Effector CD4-positive, alpha-beta T cell (primary cell): ENCODE measurements around the gene TPRN.
A peak's percentile ranks its signal among the peaks of the same experiment; 100 is the strongest.

Experiments used
- DNase-seq: peaks from one replicate; pipeline ENCODE4 v3.0.0-alpha.2; 2020

TPRN gene

DNA sequence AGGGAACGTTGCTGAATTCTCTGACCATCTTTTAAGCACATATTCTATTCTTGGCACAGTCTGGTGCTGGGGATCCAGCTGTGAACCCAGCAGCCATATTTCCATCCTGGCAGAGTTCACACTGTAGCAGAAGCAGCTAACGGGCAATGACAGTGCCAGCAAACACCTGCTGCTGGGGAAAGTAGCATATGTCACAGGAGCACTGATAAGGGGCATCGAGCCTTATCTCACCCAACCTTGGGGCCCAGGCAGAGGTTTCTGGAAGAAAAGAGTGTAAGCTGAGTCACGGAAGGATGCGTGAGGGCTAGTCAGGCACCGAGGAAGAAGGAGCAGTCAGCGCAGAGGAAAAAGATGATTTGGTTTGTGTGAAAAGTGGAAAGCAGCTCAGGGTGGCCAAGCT lies 6.1 kb upstream of the TPRN start:
- DNase-seq = no peak

DNA sequence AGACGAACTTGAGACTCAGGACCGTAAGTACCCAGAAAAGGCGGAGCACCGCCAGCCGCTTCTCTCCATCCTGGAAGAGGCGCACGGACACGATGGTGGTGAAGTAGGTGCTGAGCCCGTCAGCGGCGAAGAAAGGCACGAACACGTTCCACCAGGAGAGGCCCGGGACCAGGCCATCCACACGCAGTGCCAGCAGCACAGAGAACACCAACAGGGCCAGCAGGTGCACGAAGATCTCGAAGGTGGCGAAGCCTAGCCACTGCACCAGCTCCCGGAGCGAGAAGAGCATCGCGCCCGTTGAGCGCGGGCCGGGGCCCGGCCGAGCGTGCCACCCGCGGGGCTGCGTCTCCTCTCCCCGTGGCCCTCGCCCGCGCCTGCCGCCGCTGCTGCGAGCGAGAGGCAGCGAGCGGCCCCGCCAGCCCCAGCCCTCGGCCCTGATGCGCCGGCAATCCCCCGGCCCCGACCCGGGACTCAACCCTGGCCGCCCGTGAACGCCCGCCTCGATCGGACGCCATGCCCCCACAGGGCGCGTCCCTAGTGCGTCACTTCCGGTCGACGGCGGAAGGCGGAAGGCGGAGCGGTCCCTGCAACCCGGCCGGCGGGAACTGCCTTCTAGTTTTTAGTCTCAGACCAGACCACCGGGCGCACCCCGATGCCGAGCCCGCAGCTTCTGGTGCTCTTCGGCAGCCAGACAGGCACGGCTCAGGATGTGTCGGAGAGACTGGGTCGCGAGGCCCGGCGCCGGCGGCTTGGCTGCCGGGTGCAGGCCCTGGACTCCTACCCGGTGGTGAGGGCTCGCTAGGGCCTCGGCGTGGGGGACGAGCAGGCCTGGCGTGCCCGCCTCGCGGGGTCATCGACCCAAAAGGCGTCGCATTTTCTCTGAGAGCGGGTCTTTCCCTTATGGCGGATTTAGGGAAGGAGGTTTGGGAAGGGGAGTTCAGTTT lies 4.9 kb upstream of the TPRN start, which contains the start of the genes NDOR1 and TMEM203:
NDOR1 (plus strand) TSS at position 575 of the 944 bp plus-strand sequence; CDS start at position 653, 78 bp downstream.
TMEM203 (minus strand) TSS at position 523 of the 944 bp plus-strand sequence; CDS start at position 289, 234 bp downstream.
- peak; percentile 97 for DNase-seq

DNA sequence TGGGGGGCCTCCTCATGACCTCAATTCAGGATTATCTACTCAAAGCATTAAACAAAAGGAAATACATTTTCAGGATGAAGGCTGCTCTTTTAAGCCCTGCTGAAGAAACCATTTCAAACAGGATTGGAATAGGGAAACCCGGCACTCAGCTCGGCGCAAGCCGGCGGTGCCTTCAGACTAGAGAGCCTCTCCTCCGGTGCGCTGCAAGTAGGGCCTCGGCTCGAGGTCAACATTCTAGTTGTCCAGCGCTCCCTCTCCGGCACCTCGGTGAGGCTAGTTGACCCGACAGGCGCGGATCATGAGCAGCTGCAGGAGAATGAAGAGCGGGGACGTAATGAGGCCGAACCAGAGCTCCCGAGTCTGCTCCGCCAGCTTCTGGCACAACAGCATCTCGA lies 4.2 kb upstream of the TPRN start:
- no peak for DNase-seq

DNA sequence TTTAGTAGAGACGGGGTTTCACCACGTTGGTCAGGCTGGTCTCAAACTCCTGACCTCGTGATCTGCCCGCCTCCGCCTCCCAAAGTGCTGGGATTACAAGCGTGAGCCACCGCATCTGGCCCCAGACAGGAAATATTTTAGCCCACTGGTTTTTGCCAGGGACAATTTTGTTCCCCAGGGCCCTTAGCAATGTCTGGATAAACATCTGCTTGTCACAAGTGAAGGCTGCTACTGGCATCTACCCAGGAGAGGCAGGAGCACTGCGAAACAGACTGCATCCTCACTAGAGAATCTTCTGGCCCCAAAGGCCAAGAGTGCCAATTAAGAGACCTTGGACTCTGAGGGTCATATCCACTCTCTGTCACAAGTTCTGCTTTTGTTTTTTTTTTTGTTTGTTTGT lies 2.4 kb upstream of the TPRN start:
- DNase-seq = no peak

DNA sequence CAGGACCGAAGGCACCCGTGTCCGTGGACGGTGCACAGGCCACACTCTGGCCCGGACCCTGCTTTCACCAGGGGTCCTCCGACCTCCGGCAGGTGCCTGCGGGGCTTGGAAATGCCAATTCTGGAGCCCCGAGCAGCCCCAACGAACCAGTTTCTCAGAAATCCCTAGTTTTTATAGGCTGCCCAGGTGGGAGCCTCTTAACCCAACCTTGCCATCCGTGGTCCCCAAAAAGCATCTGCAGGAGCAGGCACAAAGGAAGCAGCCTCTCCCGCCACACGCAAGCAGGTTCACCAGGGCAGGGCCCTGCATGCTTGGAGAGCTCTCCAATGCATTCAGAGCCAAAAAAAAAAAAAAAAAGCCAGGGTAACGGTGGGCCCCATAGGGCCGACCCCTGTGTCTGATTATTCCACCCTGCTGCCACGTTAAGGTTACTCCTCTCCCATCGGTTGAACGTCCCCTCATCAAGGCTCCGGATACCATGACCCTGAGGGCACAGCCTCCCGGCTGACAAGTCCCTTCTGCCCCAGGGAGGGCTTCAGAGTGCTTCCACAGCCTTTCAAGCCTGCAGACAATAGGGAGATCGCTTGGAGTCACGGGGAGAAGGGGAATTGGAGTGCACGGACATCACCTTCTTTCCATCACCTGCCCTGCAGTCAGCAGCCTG lies 796 bp upstream of the TPRN start:
- DNase-seq = no peak

DNA sequence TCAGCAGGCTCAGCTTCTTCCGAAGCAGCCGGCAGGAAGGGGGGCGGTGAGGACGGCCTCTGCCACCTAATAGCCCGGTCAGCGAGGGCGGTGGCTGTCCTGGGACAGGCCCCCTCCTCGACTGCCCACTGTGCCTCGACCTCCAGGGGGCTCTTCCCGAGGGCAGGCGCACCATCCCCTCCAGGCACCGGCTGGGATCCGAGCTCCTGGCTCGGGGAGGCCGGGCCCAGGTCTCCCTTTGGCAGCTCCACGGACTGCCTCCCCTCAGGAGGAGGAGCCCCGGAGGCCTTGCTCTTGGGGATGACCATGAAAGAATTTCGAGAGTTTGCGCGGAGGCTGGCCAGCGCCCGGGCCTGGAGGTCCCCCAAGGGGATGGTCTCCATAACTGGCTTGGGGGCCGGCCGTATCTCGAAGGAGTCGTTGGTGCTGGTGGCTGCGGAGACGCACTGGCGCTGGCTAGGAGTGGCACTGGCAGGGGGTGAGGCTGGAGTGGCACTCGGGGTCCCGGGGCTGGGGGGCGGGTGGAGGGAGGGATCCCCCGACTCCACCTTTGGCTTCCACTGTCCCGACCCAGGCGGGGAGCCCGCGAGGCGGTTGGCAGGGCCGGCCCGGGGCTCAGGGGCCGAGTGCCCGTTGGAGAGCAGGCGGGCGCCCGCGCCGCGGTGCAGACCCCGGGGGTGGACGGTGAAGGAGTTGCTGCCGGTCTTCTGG lies 975 bp downstream of the TPRN start:
- DNase-seq = no peak

DNA sequence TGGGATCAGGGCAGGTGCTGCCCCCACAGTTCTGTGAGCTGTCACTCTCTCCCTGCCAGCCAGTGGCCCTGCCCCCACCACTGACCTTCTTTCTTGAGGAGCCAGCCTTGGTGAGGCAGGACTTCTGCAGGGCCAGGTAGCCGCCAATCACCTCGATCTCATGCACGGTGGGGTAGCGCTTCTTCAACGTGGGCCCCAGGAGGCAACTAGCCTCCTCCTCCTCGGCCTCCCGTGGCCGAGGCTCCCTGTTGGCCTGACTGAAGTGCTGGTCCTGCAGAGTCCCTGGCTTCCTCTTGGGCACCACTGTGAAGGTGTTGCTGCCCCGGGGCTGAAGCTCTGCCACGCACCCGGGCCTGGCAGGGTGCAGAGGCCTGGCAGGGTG lies 1.6 kb downstream of the TPRN start:
- DNase-seq = no peak

DNA sequence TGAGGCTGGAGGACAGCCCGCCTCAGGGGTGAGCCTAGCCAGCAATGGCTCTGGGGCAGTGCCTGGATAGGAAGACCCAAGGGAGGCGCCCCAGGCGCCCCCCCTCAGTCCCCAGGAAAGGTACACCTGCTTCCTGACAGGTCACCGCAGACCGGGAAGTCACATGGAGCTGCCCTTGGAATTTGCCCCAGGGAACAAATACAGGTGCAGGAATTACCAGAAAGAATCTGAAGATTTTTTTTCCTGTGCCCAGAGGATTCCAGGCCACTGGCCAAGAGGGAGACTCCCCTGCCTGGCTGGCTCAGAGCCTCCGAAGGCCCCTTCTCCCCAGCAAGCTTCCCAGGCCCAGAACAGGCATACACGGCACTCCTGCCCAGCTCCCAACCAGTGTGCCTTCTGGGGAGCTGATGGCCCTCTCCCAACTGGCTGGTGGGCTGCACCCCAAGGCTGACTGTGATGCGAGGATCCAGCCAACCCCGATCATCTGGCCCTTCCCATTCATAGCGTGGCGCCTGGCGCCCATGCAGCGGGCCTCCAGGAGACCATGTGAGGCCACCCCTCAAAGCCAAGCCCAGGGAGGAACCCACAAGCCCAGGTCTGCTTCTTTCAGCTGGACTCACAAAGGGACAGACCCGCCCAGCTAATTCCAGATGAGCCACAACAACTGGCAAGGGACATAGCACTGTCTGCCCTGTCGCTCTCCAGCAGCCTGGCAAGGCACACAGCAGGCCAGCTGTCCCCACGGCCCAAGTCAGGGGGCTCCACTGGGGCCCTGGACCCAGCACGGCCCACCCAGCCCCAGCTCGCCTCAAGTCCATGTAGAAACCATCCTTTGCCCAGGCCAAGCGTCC lies 2.3 kb downstream of the TPRN start:
- DNase-seq = no peak

DNA sequence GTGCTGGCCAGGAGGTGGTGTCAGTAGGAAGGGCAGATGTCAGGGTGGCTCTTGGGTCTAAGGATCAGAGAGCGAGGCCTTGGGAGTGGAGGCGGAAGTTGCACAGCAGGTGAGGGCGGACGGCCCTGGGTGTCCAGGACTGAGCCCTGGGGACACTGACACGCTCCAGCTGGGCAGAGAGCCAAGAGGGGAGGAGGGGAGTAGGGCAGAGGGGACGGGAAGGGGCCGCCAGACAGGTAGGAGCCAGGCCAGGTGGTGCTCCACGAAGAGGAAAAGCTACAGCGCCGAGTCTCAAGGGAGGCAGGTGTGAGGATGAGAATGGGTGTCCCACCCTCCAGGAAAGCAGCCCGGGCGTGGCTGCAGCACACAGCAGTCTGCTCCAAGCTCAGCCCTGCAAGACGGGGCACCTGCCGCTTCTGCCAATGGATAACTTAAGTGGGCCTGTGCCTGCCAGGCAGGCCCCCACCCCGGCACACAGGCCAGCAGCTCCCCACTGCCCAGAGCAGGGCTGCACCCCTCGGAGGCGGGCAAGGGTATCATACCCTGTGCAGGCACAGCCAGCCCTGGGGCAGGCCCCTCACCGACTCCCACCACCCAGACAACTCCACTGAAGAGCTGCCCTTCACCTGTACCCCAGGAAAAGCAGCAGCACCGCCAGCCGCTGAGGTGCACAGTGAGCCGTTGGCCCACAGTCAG lies 4.9 kb downstream of the TPRN start:
- no peak for DNase-seq

DNA sequence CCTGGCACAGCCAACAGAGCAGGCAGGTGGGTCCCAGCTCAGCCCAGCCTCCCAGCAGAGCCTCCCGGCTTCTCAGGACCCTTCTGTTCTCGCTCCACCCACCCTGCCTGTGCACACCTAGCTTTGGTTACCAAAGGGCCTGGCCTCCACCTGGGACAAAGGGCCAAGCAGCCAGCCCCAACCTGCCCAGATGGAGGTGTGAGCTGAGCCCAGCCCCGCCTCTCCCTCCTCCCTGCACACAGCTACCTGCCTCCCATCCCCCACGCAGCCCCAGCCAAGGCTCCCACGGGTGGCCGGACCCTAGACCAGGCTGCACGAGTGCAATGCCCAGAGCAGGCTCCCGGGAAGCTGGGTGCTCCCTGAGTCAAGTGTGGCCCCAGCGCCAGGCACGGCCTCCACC lies 5.6 kb downstream of the TPRN start:
- no peak for DNase-seq

DNA sequence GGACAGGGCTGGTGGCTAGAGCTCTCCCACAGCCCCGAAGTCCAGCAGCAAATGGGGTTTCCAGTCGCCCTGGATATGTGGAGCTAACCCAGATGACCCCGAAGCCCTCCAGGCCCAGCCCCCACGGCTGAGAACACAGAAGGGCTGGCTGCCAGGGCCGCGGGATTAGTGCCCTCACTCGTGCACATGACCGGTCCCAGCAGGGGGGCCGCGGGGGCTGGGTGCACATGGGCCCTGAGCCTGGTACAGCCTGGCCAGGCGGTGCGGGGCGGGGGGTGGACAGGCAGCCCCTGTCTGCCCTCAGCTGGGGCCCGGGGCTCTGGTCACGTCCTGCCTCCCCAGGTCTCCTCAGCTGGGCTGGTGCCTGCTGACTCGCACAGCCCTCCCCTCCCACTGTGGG lies 6.2 kb downstream of the TPRN start:
- DNase-seq = no peak

DNA sequence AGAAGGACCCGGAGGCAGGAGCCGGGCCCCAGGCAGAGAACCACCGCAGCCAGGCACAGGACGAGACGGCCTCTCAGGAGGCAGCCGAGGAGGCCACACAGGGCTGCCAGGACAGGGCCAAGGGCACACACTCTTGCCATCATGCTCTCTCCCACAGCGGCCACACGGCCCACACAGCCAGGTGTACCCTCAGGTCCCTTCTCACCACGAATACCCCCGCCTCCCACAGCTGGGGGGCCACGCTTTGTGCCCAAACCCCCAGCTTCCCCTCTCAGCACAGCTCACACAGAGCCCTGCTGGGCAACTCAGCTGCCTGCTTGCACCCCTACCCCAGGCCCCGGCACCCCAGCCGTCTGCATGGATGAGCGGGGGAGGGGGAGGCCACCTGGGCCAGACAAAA lies 6.8 kb downstream of the TPRN start:
- no peak for DNase-seq

DNA sequence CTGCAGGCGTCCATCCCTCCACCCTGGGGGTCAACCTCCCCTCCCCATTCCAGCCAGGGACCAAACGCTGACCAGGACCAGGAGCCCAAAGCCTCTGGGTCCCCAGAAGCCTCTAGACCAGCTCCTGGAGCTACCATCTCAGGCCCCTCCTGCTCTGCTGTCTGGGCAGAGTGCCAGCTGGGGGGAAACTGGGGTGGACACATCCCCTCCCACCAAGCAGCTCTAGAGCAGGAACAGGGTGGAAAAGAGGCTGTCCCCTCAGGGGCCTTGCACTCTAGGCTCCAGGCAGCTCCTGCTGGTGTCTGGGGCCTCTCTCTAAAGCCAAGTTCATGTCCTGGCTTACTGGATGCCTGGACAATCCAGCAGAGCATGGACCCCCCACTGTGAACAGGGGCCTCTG lies 7.7 kb downstream of the TPRN start:
- no peak for DNase-seq

DNA sequence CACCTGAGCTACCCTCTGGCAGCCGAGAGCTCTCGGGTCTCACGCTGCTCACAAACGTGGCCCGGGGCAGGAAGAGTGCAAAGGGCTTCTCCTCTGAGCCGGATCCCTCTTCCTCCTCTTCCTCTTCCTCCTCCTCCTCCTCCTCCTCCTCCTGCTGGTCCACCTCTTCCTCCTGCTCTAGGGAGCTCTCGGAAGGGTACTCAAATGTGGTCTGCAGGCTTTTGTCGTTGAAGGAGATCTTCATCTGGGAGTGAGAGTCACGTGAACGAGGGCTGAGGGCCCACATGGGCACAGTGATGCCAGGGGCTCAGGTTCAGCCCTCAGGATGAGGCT lies 8.1 kb downstream of the TPRN start:
- DNase-seq = no peak

DNA sequence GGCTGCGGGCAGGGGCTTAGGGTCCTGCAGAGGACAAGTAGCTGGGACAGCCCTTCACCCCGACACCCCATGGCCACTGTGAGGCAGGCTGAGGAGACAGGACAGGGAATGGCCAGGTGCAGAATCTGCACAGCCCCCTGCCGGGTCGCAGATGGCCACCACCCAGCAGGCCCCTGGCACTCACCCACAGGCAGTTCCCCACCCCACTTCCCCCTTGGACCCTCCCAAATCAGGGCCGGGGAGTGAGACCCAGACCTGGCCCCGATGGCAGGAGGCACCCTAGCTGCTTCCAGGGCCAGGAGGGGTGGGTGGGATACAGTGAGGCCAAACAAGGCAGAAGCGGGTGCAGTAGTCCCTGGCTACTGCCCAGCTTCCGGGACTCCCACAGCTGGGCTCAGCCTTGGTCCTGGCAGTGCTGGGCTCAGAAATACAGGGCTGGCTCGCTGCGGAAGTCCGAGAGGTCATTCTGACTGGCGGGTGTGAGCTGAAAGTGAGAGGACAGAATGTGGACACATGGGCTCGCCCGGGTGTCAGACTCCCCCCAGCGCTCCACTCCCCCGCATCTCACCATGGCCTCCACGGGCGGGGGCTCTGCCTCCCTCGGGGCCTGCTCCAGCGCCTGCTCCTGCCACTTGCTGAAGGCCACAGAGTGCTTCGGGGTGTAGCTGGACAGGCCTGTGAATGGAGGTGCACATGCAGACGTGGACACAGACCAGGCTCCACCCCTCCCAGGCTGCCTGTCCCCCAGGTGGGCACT lies 8.7 kb downstream of the TPRN start:
- no peak for DNase-seq

DNA sequence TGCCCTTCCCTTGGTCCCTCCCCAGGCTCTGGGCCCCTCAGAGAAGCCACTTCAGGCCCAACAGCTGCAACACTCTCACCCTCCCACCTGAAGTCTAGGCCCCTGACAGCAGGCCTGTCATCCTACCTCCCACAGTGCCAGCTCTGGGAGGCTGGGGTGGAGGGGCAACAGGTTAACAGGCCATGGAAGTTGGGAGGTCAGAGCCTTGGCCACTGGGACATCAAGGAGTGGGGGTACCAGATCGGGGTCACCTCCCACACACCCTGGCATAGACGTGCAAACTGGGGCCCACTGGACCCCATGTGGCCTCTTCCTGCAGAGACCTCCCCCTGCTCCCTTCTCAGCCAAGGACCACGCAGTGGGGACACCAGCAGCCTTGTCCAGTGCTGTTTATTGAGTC lies 9.3 kb downstream of the TPRN start:
- DNase-seq = no peak

DNA sequence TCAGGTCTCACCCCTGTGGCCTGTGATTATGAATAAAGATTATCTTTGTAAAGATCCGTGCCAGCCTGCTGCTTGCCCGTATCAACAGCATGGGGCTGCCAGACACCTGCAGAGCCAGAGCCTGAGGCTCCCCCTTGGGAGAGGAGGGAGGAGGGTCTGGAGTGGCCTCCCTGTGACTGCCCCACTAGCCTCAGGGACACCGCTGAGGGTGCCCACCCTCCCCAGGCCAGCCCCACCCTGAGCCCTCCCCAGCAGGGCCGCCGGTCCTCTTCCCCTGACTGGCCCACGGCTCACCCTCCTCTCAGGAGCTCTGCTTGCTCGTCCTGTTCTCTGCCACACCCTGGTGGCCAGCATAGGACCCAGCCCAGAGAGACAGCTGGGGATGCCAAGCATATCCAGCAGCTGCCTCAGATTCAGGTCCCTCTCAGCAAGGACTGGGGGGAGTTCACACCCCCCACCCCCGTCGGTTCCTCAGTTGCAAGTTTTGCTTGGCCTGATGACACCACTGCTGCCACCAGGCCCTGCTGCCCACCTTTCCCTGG lies 10.2 kb downstream of the TPRN start:
- no peak for DNase-seq

DNA sequence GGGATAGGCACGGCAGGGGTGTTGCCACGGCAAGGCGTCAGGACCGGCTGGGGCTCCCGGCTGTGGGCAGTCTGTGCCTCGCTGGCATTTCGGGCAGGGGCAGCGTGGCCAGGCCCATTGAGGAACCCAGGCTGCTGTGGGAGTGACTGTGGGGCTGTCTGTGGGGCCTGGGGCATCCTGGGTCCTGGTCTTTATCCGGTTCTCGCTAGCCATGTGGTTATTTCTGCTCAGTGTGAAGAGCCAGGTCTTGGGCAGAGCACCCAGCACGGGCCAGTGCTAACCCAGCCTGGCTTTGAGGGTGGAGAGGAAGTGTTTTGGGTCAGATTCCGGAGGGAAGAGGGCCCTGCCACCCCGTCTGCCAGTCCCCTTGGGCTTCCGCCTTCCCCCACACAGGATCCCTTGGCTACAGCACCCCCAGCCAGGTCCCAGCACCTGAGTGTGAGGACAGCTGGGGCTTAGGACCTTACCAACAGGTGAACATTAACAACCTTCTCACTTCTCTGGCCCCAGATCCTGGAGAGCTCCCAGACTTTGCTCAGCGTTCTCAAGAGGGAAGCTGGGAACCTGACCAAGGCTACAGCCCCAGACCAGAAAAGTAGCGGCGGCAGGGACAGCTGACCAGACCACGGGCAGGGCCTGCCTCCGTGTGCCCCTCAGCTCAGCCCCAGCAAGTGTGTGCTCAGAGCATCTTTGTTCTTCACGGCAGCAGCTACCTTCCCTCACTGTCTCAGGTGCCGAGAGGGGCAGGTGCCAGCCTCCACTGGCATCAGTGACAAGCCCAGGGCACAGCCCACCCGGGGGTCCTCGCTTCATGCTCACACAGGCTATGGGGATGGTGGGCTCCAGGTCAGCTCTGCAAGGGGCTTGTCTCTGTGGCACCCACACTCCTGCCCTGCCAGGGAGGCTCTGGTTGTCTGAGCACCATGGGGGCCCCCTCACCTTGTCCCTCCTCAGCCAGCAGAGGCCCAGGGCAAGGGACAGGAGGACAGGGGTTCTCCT lies 10.9 kb downstream of the TPRN start:
- no peak for DNase-seq

DNA sequence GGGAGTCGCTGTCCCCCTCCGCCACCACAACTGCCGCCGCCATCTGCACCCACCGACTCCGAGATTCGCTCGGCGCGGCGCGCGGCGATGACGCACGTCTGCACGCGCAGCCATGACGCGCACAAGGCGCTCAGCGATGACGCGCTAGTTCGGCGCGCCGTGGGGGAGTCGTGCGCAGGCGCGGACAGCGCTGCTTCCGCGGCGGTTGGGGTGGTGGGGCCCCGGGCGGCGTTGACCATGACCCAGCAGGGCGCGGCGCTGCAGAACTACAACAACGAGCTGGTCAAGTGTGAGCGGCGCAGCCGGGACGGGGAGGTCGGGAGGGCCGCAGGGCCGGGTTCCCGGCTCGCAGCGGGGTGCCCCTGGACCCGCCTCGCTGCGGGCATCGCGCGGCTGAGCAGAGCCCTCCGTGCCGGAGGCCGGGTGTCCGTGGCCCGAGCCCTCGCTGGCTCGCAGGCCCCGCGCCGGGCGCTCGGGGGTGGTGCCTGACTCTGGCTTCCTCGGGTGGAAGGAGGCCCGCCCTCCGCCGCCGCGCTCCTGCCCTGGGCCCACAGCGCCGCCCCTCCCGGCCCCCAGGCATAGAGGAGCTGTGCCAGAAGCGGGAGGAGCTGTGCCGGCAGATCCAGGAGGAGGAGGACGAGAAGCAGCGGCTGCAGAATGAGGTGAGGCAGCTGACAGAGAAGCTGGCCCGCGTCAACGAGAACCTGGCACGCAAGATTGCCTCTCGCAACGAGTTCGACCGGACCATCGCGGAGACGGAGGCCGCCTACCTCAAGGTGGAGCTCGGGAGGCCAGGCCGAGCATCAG lies 11.8 kb downstream of the TPRN start, which contains the start of the genes ANAPC2 and SSNA1:
ANAPC2 (minus strand) TSS at position 71 of the 807 bp plus-strand sequence; CDS start at position 43, 28 bp downstream.
SSNA1 (plus strand) TSS at position 187 of the 807 bp plus-strand sequence; CDS start at position 238, 51 bp downstream.
- peak; percentile 93 for DNase-seq
